DND-41 (cell line): ENCODE data around the gene CFAP44.

Source experiments
- ATAC-seq: fragments of 200-7000 bp; cut with Tn5 transposase; 3 replicates; pipeline ENCODE4 v1.9.1; 2021; ENCODE audit warnings: low read depth; ENCODE audit not compliant: insufficient read depth
- DNase-seq: peaks from one replicate; pipeline ENCODE4 v3.0.0-alpha.2; 2020
- H2AFZ ChIP-seq: 2 replicates; pipeline ENCODE4 v1.6.0; 2012; ENCODE audit warnings: low read depth, low read length
- H3K27ac ChIP-seq: 2 replicates; pipeline ENCODE4 v1.5.1; 2012; ENCODE audit warnings: low read length, inconsistent platforms
- H3K27me3 ChIP-seq: fragments of 200-600 bp; sonication (generic); 2 replicates; pipeline ENCODE4 v1.6.0; 2012; ENCODE audit warnings: low read length, mild to moderate bottlenecking, inconsistent platforms; ENCODE audit not compliant: insufficient read depth, poor library complexity
- H3K36me3 ChIP-seq: 2 replicates; pipeline ENCODE4 v1.5.1; 2012; ENCODE audit warnings: low read length, inconsistent platforms; ENCODE audit not compliant: insufficient read depth
- H3K4me1 ChIP-seq: 2 replicates; pipeline ENCODE4 v1.5.1; 2012; ENCODE audit warnings: mild to moderate bottlenecking, low read length; ENCODE audit not compliant: insufficient read depth
- H3K4me2 ChIP-seq: 2 replicates; pipeline ENCODE4 v1.6.0; 2012; ENCODE audit warnings: mild to moderate bottlenecking, moderate library complexity, low read length, inconsistent platforms; ENCODE audit not compliant: insufficient read depth
- H3K4me3 ChIP-seq, 2 experiments: fragments of 200-600 bp in 1 of 2; shearing (Covaris generic) in 1 of 2; 2 replicates each; pipeline ENCODE4 v1.5.1; 2012 to 2016; ENCODE audit warnings: inconsistent platforms in 2 of 2, low read length in 2 of 2, mild to moderate bottlenecking in 2 of 2, low read depth in 1 of 2, moderate library complexity in 1 of 2
- H3K79me2 ChIP-seq: 2 replicates; pipeline ENCODE4 v1.6.0; 2012; ENCODE audit warnings: low read length, inconsistent platforms; ENCODE audit not compliant: insufficient read depth
- H3K9ac ChIP-seq: 2 replicates; pipeline ENCODE4 v1.6.0; 2012; ENCODE audit warnings: low read depth, mild to moderate bottlenecking, inconsistent platforms, low read length, moderate library complexity
- H3K9me3 ChIP-seq: 2 replicates; pipeline ENCODE4 v1.5.1; 2012; ENCODE audit warnings: low read length, moderate library complexity, mild to moderate bottlenecking, inconsistent platforms; ENCODE audit not compliant: insufficient read depth, severe bottlenecking
- H4K20me1 ChIP-seq: 2 replicates; pipeline ENCODE4 v1.6.0; 2012; ENCODE audit warnings: low read length; ENCODE audit not compliant: insufficient read depth
- CTCF ChIP-seq: IDR thresholded peaks from 2 replicates; pipeline ENCODE4 v1.5.1; 2012; ENCODE audit warnings: borderline replicate concordance, low read length, moderate library complexity, mild to moderate bottlenecking; ENCODE audit not compliant: poor library complexity, severe bottlenecking; ENCODE audit errors: extremely low read depth
- EZH2 ChIP-seq: IDR thresholded peaks from 3 replicates; pipeline ENCODE4 v1.6.1; 2012; ENCODE audit warnings: borderline replicate concordance, low read depth, mild to moderate bottlenecking, moderate library complexity, low read length, inconsistent platforms; ENCODE audit not compliant: severe bottlenecking

Gene CFAP44

GRCh38 chr3:113454057-113454456 lies 12.8 kb upstream of the CFAP44 start:
- TF ChIP-seq CTCF (no peak), EZH2 (no peak)
- H3K4me3 ChIP-seq = no peak overlapping the region
- H2AFZ ChIP-seq = no peak overlapping the region
- no peak overlapping the region for H3K4me2 ChIP-seq
- H4K20me1 ChIP-seq = no peaks in the 10 kb centered on the region
- ATAC-seq (no peak), DNase-seq (no peak)
- no peak overlapping the region for H3K27ac ChIP-seq
- no peaks in the 10 kb centered on the region for H3K9me3 ChIP-seq
- peaks cover 34% of the 10 kb centered on the region for H3K36me3 ChIP-seq
- no peaks in the 10 kb centered on the region for H3K27me3 ChIP-seq
- H3K9ac ChIP-seq = no peak overlapping the region
- no peaks in the 10 kb centered on the region for H3K4me1 ChIP-seq
- no peaks in the 10 kb centered on the region for H3K79me2 ChIP-seq

GRCh38 chr3:113450911-113451310 lies 9.6 kb upstream of the CFAP44 start:
- Histone ChIP-seq H3K9me3 (no peaks in the 10 kb centered on the region), H3K27me3 (no peaks in the 10 kb centered on the region), H3K36me3 (peaks cover 38% of the 10 kb centered on the region; the same call in 1 of the 2 replicates), H4K20me1 (no peaks in the 10 kb centered on the region), H3K79me2 (no peaks in the 10 kb centered on the region), H3K4me3 (no peak overlapping the region), H3K27ac (no peak overlapping the region), H2AFZ (no peak overlapping the region), H3K9ac (no peak overlapping the region), H3K4me2 (no peak overlapping the region), H3K4me1 (no peaks in the 10 kb centered on the region)
- no peak for ATAC-seq
- TF ChIP-seq CTCF (no peak), EZH2 (no peak)
- no peak for DNase-seq

- DNase-seq = no peak
- no peak overlapping the region for H3K27ac ChIP-seq
- no peaks in the 10 kb centered on the region for H3K4me1 ChIP-seq
- no peaks in the 10 kb centered on the region for H4K20me1 ChIP-seq
- H3K79me2 ChIP-seq = no peaks in the 10 kb centered on the region
- ATAC-seq = no peak
- no peak overlapping the region for H3K9ac ChIP-seq
- H3K9me3 ChIP-seq = no peaks in the 10 kb centered on the region
- no peak overlapping the region for H2AFZ ChIP-seq
- no peak overlapping the region for H3K4me3 ChIP-seq
- H3K4me2 ChIP-seq = no peak overlapping the region
- H3K27me3 ChIP-seq = no peaks in the 10 kb centered on the region
- peaks cover 25% of the 10 kb centered on the region for H3K36me3 ChIP-seq
- TF ChIP-seq EZH2 (no peak), CTCF (no peak)
Measured at GRCh38 chr3:113439606-113440005, 1.7 kb downstream of the CFAP44 start.

GRCh38 chr3:113438224-113438623 lies 3.1 kb downstream of the CFAP44 start:
- ATAC-seq = no peak
- Histone ChIP-seq H3K36me3 (peaks cover 14% of the 10 kb centered on the region), H3K9ac (no peak overlapping the region), H2AFZ (no peak overlapping the region), H3K9me3 (no peaks in the 10 kb centered on the region), H3K27ac (no peak overlapping the region), H3K4me3 (no peak overlapping the region), H4K20me1 (no peaks in the 10 kb centered on the region), H3K4me1 (no peaks in the 10 kb centered on the region), H3K27me3 (no peaks in the 10 kb centered on the region), H3K4me2 (no peak overlapping the region), H3K79me2 (no peaks in the 10 kb centered on the region)
- no peak for TF ChIP-seq EZH2
- TF ChIP-seq CTCF = no peak
- DNase-seq = no peak
